Neural crest cell (in vitro differentiated cells): Measurements from ENCODE around the gene ADPRS. TPM values are rescaled to one million over a fixed set of nuclear protein-coding genes. Genes with fewer than 3 reads are reported as not detected.

Source experiments
- DNase-seq: peaks from one replicate; pipeline ENCODE4 v3.0.0; 2021; ENCODE audit warnings: low read depth, mixed read lengths, low spot score
- H3K27ac Mint-ChIP-seq: one replicate; pipeline ENCODE4 v1.8.0; 2021; ENCODE audit warnings: mild to moderate bottlenecking, mixed read lengths; ENCODE audit not compliant: unreplicated experiment
- H3K27me3 Mint-ChIP-seq: 2 replicates; pipeline ENCODE4 v1.8.0; 2021; ENCODE audit warnings: low read depth, mild to moderate bottlenecking, mixed read lengths
- H3K36me3 Mint-ChIP-seq: 2 replicates; pipeline ENCODE4 v1.8.0; 2021; ENCODE audit warnings: low read depth, mild to moderate bottlenecking, mixed read lengths
- H3K4me1 Mint-ChIP-seq: 2 replicates; pipeline ENCODE4 v1.8.0; 2021; ENCODE audit warnings: mixed read lengths
- H3K4me3 Mint-ChIP-seq: one replicate; pipeline ENCODE4 v1.8.0; 2021; ENCODE audit warnings: mild to moderate bottlenecking, mixed read lengths
- H3K9me3 Mint-ChIP-seq: 2 replicates; pipeline ENCODE4 v1.8.0; 2021; ENCODE audit warnings: mixed read lengths
- CTCF ChIP-seq: fragments of 200-600 bp; sonication (generic); conservative IDR thresholded peaks from 2 replicates; pipeline ENCODE4 v1.5.0; 2021; ENCODE audit warnings: antibody characterized with exemption, mild to moderate bottlenecking
- total RNA-seq: library from RNA; stranded (reverse); gene quantifications from 2 replicates; pipeline ENCODE4 v1.2.1, GENCODE V29; 2021

The ADPRS gene
- total RNA-seq, 1 donor from 2014 or later: 33.8 TPM

GRCh38 chr1:36093226-36093625, 4.5 kb downstream of the ADPRS start:
- no peak for DNase-seq
- no peaks in the 10 kb centered on the region for H3K9me3 Mint-ChIP-seq

GRCh38 chr1:36093929-36094328, 5.2 kb downstream of the ADPRS start:
- no peak for TF ChIP-seq CTCF
- Mint-ChIP-seq H3K9me3 (no peaks in the 10 kb centered on the region), H3K36me3 (no peaks in the 10 kb centered on the region), H3K27me3 (no peaks in the 10 kb centered on the region), H3K27ac (no peak overlapping the region), H3K4me3 (no peak overlapping the region), H3K4me1 (peaks cover 14% of the 10 kb centered on the region)
- no peak for DNase-seq

More at GRCh38 chr1:36093226-36093625, 4.5 kb downstream of the ADPRS start:
- no peaks in the 10 kb centered on the region for H3K36me3 Mint-ChIP-seq
- H3K4me1 Mint-ChIP-seq: peaks cover 14% of the 10 kb centered on the region
- peak overlapping the region; percentile 83 for H3K4me3 Mint-ChIP-seq
- H3K27me3 Mint-ChIP-seq: no peaks in the 10 kb centered on the region
- TF ChIP-seq CTCF: no peak
- H3K27ac Mint-ChIP-seq: no peak overlapping the region

- H3K4me1 Mint-ChIP-seq: peaks cover 8% of the 10 kb centered on the region
- H3K4me3 Mint-ChIP-seq: no peak overlapping the region
- DNase-seq: no peak
- H3K27me3 Mint-ChIP-seq: no peaks in the 10 kb centered on the region
- TF ChIP-seq CTCF: no peak
- H3K36me3 Mint-ChIP-seq: no peaks in the 10 kb centered on the region
- no peaks in the 10 kb centered on the region for H3K9me3 Mint-ChIP-seq
- peak overlapping the region; percentile 12 for H3K27ac Mint-ChIP-seq
These were observed 5.9 kb downstream of the ADPRS start for GRCh38 chr1:36094621-36095061.

- Mint-ChIP-seq H3K36me3 (no peaks in the 10 kb centered on the region), H3K4me1 (peaks cover 4% of the 10 kb centered on the region), H3K27me3 (no peaks in the 10 kb centered on the region), H3K9me3 (no peaks in the 10 kb centered on the region), H3K4me3 (no peak overlapping the region), H3K27ac (no peak overlapping the region)
- DNase-seq: no peak
- no peak for TF ChIP-seq CTCF
These were observed 7.2 kb downstream of the ADPRS start for GRCh38 chr1:36095760-36096405.

GRCh38 chr1:36096500-36097432, 8.1 kb downstream of the ADPRS start:
- Mint-ChIP-seq H3K36me3 (no peaks in the 10 kb centered on the region), H3K27me3 (no peaks in the 10 kb centered on the region), H3K4me3 (no peak overlapping the region), H3K4me1 (peaks cover 4% of the 10 kb centered on the region), H3K27ac (peak overlapping the region; percentile 83), H3K9me3 (no peaks in the 10 kb centered on the region)
- TF ChIP-seq CTCF: peak; percentile 46
- no peak for DNase-seq
